MG63 (cell line): ENCODE data around the gene ARAP2. TPM values are rescaled to one million over a fixed set of nuclear protein-coding genes. Genes with fewer than 3 reads are reported as not detected.

Experiments
- DNase-seq: peaks from one replicate; pipeline ENCODE4 v3.0.0-alpha.2; 2020
- H3K27me3 ChIP-seq: fragments of 250-450 bp; sonication (Bioruptor Pico); 2 replicates; pipeline ENCODE4 v1.5.1; 2020; ENCODE audit warnings: mild to moderate bottlenecking, moderate library complexity
- H3K36me3 ChIP-seq: fragments of 250-450 bp; sonication (Bioruptor Pico); 2 replicates; pipeline ENCODE4 v1.5.1; 2020; ENCODE audit warnings: mild to moderate bottlenecking, moderate library complexity
- H3K4me3 ChIP-seq: fragments of 250-450 bp; sonication (Bioruptor Pico); 2 replicates; pipeline ENCODE4 v1.5.1; 2020; ENCODE audit warnings: mild to moderate bottlenecking, moderate library complexity
- H3K9me3 ChIP-seq: fragments of 250-450 bp; sonication (Bioruptor Pico); 2 replicates; pipeline ENCODE4 v1.5.1; 2020; ENCODE audit warnings: mild to moderate bottlenecking, moderate library complexity
- total RNA-seq: library from RNA; depleted of rRNA; stranded (reverse); fragments of >200 nt; shearing (Covaris generic); gene quantifications from 2 replicates; pipeline ENCODE4 v1.2.3, GENCODE V29; 2014; ENCODE audit warnings: low replicate concordance; rRNA removed

ARAP2 gene, protein sequence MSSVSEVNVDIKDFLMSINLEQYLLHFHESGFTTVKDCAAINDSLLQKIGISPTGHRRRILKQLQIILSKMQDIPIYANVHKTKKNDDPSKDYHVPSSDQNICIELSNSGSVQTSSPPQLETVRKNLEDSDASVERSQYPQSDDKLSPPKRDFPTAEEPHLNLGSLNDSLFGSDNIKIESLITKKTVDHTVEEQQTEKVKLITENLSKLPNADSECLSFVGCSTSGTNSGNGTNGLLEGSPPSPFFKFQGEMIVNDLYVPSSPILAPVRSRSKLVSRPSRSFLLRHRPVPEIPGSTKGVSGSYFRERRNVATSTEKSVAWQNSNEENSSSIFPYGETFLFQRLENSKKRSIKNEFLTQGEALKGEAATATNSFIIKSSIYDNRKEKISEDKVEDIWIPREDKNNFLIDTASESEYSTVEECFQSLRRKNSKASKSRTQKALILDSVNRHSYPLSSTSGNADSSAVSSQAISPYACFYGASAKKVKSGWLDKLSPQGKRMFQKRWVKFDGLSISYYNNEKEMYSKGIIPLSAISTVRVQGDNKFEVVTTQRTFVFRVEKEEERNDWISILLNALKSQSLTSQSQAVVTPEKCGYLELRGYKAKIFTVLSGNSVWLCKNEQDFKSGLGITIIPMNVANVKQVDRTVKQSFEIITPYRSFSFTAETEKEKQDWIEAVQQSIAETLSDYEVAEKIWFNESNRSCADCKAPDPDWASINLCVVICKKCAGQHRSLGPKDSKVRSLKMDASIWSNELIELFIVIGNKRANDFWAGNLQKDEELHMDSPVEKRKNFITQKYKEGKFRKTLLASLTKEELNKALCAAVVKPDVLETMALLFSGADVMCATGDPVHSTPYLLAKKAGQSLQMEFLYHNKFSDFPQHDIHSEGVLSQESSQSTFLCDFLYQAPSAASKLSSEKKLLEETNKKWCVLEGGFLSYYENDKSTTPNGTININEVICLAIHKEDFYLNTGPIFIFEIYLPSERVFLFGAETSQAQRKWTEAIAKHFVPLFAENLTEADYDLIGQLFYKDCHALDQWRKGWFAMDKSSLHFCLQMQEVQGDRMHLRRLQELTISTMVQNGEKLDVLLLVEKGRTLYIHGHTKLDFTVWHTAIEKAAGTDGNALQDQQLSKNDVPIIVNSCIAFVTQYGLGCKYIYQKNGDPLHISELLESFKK (N-terminal part only)
- 1.3 and 1.9 TPM in 2 replicates for total RNA-seq

DNA sequence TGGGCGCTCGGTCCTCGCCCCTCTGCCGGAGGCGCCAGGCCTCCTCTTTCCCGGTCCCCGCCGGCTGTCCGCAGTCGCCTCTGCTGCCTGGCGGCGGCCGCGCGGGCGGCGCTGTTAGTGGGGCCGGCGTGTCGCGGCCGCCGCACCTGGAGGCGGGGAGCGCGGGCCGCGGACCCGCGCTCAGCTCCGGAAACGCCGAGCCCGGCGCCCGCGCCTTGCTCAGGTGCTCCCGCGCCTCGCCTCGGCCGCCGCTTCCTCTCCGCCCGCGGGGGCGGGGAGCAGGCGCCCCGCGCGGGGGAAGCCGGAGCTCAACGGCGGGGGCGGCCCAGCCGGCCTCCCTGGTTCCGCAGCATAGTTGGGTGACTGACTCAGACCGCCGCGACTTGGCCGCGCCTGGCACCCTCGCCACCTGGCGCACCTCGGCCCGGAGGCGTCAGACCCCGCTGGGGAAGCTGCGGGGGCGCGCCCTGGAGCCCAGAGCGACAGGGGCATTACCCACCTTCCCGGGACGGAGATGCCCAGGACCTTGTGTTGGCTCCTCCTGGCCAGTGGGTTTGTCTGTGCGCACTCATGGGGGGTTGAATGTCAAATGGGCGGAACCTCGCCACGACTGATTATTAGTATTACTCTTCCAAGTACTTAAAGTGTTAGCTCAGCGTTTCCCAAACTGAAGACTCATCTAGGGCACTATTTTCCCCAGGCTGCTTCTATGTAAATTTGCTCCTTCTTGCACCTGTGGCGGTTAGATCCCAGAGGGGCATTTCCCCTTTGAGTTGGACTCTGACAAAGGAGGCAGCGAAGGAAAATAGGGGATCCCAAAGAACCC, at the start of gene ARAP2:
ARAP2 (minus strand) TSS at position 258 of the 826 bp plus-strand sequence. CDS start 15,028 bp downstream, outside the sequence.
- no peaks in the 10 kb centered on the region for H3K27me3 ChIP-seq
- DNase-seq = peak; percentile 70
- no peaks in the 10 kb centered on the region for H3K36me3 ChIP-seq
- no peaks in the 10 kb centered on the region for H3K9me3 ChIP-seq
- H3K4me3 ChIP-seq = peak within 1 kb of the TSS; percentile 60

DNA sequence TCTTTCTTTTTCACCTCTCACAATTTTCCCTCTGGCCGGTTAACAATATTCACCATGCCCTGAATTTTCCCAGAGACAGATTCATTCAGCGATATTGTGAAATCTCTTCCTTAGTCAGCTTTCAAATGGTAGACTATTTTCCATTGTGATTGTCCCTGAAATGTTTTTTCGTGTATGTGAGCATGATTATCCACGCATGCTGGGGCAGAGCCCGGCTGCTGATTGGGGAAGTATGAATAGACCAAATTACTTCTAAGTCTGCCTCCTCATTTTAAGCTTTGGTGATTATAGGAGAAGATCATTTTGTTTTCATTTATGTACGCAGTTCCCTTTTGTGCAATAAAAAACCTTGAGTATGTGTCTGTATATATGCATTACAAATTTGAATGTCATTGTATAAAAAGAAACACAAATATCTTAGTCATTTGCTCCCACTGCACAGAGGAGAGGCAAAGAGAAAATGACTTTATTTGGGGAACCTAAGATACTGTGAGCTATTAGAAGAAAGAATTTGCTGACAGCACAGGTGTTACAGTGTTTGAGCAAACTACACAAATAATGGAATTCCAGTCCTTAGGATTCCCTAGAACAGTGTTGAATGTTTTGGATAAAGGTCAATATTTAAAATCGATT, 48.4 kb upstream of the ARAP2 start:
- no peaks in the 10 kb centered on the region for H3K27me3 ChIP-seq
- DNase-seq = no peak
- no peaks in the 10 kb centered on the region for H3K36me3 ChIP-seq
- no peak overlapping the region for H3K4me3 ChIP-seq
- H3K9me3 ChIP-seq = no peaks in the 10 kb centered on the region

DNA sequence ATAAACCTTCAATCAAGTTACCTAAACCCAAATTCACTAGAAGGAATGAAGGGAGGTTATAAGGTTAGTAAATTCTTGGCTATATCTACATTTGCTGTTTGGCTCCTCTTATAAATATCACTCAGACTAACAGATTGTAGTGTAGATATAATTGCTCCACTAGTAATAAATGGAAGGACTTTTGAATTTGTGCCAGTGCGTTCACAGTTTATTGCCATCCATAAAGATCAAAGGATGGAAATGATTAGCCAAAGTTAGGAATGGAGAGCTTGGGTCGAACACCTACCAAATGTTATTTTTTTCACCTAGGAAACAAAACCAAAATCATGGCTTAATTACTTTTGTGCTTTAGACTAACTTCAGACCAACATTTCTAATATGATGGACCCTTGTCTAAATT, 46.3 kb upstream of the ARAP2 start:
- Histone ChIP-seq H3K27me3 (no peaks in the 10 kb centered on the region), H3K9me3 (no peaks in the 10 kb centered on the region), H3K4me3 (no peak overlapping the region), H3K36me3 (no peaks in the 10 kb centered on the region)
- DNase-seq = no peak

DNA sequence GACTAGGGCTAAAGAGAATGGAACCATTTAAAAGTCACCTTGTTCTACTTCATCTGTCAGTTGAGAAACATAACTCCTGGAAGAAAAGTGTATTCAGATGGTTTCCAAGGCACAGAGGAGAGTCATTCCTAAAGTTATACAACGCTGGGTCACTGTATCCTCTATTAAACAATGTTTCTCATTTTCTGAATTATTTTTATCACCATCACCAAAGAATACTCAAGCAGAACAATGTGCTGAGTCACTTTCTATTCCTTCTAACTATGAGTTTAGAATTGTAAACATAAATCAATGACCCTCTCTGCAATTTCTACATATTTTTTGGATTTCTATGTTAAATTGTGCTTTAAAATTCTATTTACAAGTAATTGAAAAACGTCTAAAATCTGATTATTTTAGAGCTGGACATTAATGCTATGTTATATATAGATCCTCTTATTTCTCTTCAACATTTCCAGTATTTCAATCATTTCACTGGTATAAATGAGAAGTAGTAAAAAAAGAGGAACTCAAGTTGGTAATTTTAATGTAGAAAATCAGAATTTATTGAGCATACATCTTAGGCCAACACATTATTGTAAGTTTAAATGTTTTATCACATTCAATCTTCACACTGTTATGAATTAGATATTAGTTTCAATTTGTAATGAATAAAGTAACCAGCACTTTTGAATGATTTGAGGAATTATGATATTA, 44.6 kb upstream of the ARAP2 start:
- no peak overlapping the region for H3K4me3 ChIP-seq
- H3K9me3 ChIP-seq = no peaks in the 10 kb centered on the region
- no peak for DNase-seq
- no peaks in the 10 kb centered on the region for H3K36me3 ChIP-seq
- H3K27me3 ChIP-seq = no peaks in the 10 kb centered on the region

DNA sequence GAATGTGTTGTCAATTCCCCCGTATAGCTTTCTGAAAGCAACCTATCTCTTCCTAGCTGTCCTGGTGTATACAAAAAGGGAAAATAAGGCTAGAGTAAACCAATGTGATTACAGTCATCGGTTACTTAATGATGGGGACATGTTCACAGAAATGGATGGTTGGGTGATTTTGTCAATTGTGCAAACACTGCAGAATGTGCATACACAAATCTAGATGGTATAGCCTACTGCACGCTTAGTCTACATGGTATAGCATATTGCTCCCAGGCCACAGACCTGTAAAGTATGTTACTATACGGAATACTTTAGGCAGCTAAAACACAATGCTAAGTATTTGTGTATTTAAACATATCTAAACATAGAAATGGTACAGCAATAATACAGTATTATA, 42.2 kb upstream of the ARAP2 start:
- Histone ChIP-seq H3K4me3 (no peak overlapping the region), H3K9me3 (no peaks in the 10 kb centered on the region), H3K36me3 (no peaks in the 10 kb centered on the region), H3K27me3 (no peaks in the 10 kb centered on the region)
- DNase-seq = no peak

DNA sequence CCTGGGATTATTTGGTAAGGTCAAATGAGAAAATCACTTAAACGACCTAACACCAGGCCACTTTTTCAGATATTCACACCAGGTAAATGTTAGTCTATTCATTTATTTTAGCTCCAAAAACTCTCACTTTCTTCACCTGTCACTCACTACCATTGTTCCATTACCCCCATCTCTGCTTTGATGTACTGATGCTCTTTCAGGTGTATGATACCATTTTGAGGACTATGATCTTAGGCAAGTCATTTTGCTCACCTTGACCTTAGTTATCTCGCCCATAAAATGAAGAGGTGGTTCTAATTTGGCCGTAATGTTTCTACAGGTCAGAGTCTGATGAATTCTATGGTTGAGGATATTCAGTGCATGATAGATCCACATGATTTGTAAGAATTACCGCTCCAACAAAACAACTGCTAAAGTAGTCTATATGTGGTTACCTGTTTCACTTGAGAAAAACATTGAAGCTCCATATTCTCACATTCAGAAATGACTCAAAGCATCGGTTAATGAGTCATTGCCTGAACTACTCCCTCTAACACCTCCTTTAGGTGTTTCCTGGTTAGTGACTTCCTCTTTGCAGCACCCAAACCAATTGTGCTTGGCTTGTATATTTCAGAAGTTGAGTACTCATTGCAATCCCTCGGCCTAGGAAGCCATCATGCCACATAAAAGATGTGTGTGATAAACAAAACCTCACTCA, 41.6 kb upstream of the ARAP2 start:
- Histone ChIP-seq H3K36me3 (no peaks in the 10 kb centered on the region), H3K27me3 (no peaks in the 10 kb centered on the region), H3K9me3 (no peaks in the 10 kb centered on the region), H3K4me3 (no peak overlapping the region)
- no peak for DNase-seq

DNA sequence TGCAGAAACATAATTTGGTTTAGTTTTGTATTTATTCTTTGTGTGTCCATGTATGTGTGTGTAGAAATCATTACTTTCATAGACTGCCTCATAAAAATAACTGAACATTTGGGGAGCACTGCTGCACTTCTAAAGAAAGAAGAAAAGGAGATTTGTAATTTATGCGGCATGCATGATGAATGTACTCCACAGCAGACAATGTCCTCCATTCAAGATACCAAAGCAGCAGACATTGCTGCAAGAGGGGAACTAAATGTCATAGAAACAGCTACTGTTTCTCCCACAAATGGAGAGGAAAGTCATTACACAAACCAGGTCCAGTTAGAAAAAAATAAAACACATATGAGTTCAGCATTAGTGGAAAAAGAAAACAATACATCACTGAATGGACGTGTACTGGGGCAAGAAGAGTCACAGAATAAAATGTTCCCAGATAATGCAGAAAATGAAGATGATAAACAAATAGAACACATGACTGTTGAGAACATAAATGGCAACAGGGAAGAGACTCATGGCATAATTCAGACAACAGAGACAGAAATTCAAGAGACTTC, 39.7 kb upstream of the ARAP2 start:
- Histone ChIP-seq H3K27me3 (no peaks in the 10 kb centered on the region), H3K4me3 (no peak overlapping the region), H3K9me3 (no peaks in the 10 kb centered on the region), H3K36me3 (no peaks in the 10 kb centered on the region)
- no peak for DNase-seq

DNA sequence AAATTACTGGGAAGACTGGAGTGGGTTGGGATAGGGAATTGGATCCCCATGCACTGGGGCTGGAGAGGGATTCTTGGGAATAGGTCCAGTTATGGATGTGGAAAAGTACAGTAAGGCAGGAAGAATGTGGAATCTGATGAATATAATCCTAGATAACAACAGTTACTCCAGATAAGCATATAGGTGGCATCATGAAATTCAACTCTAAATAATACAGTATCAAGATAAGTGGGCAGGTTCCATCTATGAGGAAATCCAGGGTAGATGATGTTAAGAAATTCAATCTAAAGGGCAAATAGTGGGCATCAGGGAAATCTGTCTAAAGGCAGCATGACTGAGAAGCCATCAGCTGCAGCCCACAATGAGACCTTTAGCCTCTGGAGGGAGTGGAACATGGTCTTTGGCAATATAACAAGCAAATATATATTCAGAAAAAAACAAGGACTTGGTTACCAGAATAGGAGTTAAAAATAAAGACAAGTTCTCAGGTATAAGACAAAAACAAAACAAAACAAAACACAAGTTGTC, 38.3 kb upstream of the ARAP2 start:
- H3K4me3 ChIP-seq = no peak overlapping the region
- DNase-seq = no peak

DNA sequence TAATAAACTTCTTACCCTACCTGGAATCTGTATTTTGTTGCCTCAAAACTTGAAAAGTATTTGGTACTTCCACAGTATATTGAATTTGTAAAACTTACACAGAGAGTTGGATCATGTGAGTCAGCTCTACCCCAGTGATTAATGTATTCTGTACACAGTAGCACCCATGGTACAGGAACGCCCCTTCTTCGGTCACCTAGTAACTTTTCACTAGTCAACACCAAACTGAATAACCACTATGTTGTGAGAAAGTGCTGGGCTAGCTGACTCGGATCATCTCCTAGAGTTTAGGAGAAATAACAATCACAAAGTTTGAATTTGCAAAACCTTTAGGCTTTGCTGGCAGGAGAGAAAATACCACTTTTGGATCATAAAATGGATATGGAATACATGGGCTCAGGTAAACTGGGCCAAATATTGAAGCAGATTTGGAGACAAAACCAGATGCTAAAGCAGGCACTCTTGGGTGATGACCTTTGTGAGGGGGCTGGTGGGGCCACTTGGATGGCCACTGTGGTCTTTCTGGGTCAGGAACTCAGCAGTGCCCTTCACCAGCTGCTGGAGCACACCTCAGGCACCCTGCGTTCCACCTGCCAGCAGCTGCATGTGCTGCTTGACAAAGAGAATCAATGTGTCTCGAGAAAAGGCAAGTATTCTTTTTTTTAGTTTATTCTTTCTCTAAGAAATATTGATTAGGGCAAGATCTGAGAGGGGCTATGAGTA, 37.2 kb upstream of the ARAP2 start, which contains the start of gene DTHD1:
DTHD1 (plus strand) TSS at position 233 of the 723 bp plus-strand sequence; CDS start at position 376, 143 bp downstream.
- H3K9me3 ChIP-seq = no peaks in the 10 kb centered on the region
- H3K27me3 ChIP-seq = no peaks in the 10 kb centered on the region
- H3K36me3 ChIP-seq = no peaks in the 10 kb centered on the region
- H3K4me3 ChIP-seq = no peak within 1 kb of the TSS
- no peak for DNase-seq

More for the DNA sequence above, 38.3 kb upstream of the ARAP2 start:
- Histone ChIP-seq H3K36me3 (no peaks in the 10 kb centered on the region), H3K27me3 (no peaks in the 10 kb centered on the region), H3K9me3 (no peaks in the 10 kb centered on the region)

DNA sequence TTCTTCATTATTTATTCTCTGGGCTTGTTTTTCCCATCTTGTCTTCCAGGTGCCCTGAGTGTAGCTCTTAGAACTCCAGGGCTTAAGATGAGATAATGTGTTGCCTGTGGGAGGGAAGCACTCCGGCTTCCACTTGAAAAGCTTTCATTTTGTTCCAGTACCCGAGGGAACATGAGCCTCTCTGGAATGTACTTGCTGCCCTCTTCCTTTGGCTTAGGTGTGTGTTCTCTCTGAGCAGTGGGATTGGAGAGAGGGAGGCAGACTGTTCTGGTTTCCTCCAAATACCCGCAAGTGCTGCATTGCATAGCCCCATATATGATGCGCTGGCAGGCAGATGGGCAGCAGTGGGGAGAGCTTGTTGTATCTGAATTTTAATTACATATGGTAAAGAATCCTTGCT, 36.2 kb upstream of the ARAP2 start:
- no peak for DNase-seq
- H3K4me3 ChIP-seq = no peak overlapping the region
- no peaks in the 10 kb centered on the region for H3K36me3 ChIP-seq
- no peaks in the 10 kb centered on the region for H3K9me3 ChIP-seq
- H3K27me3 ChIP-seq = no peaks in the 10 kb centered on the region

DNA sequence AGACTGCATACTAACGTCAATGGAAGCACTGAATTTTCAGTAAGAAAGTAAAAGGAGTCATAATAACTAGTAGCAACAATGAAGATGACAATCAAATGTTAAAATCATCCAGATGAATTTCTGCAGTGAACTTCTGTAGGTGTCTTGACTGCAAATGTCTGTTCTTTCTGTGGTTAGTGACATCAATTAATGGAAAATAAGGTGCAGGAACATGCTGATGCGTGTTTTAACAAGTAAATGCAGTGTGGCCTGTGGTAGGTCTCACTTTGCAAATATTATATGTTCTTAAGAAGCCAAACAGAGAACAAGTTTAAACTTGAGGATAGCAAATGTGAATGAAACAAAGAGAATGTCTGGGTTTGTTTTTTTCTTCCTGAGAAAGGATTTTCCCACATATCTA, 34.5 kb upstream of the ARAP2 start:
- Histone ChIP-seq H3K27me3 (no peaks in the 10 kb centered on the region), H3K36me3 (no peaks in the 10 kb centered on the region), H3K4me3 (no peak overlapping the region), H3K9me3 (no peaks in the 10 kb centered on the region)
- DNase-seq = no peak

DNA sequence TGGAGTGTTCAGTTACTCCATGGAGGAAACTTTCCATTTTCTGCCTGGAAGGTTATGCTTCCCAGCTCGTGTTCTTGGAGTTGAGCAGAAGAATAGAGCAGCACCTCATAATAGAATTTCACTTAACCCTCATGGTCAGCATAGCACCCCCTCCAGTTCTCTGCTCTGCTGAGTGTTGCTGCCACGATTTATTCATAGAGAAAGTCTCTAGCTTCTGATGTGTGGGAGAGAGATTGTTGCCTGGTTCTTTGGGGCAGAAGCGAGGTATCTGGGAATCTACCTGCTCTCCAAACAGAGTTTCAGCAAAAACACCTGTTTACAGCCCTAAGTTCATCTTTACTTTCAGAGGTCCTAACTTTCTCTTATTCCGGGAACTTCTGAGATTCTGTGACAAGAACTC, 33.2 kb upstream of the ARAP2 start:
- H3K9me3 ChIP-seq = no peaks in the 10 kb centered on the region
- no peaks in the 10 kb centered on the region for H3K27me3 ChIP-seq

DNA sequence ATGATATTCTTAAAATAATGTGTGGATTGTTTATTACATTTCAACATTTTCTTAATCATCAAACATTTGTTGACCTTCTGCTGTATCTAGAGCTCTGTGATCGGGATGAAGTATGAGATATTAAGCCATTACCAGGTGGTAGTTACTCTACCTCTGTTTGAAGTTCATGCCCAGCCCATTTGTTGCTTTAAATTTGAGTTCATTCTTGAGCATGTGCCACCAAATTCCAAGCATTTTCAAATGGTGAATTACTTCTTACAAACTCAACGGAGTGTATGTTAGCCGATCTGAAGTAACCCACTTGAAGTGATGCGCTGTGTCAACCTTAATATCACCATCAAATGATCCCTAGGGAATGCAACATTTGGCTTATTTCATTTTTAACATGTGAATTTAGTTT, 29.8 kb upstream of the ARAP2 start:
- Histone ChIP-seq H3K4me3 (no peak overlapping the region), H3K9me3 (no peaks in the 10 kb centered on the region), H3K27me3 (no peaks in the 10 kb centered on the region), H3K36me3 (no peaks in the 10 kb centered on the region)
- no peak for DNase-seq

More for the DNA sequence above, 33.2 kb upstream of the ARAP2 start:
- DNase-seq = no peak
- Histone ChIP-seq H3K4me3 (no peak overlapping the region), H3K36me3 (no peaks in the 10 kb centered on the region)

DNA sequence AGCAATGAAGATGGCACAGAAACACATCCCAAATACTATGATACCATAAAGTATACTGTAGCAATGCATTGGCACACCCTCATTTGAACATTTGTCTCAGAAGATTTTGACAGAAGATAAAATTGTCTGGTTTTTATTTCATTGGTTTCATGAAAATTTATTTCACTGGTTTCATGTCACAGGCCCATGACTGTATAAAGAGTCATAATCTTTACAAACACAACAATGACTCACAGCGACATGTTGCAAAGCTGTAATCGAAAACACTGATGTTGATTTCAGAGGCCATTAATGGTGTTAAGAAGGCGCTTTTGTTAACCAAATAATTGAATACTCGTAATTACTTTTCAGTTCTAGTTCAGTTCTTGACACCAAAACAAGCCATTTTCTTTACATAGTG, 29.0 kb upstream of the ARAP2 start:
- no peaks in the 10 kb centered on the region for H3K9me3 ChIP-seq
- H3K27me3 ChIP-seq = no peaks in the 10 kb centered on the region
- no peak overlapping the region for H3K4me3 ChIP-seq
- H3K36me3 ChIP-seq = no peaks in the 10 kb centered on the region
- DNase-seq = no peak
